ENCODE measurements around the gene CDH24.

Gene CDH24

GRCh38 chr14:23062002-23062401 lies 4.7 kb upstream of the CDH24 start:
- H3F3A ChIP-seq (ENCODE audit: insufficient read depth, low read length): no peaks in the 10 kb centered on the region
- peaks cover 10% of the 10 kb centered on the region for H3K4me1 ChIP-seq (ENCODE audit: insufficient read depth, low read length, severe bottlenecking)
- H3K9me3 ChIP-seq (ENCODE audit: low read length): no peaks in the 10 kb centered on the region
- H3K4me3 ChIP-seq (ENCODE audit: low read depth, low read length, poor library complexity, severe bottlenecking): no peak overlapping the region
- peaks cover 83% of the 10 kb centered on the region for H3K36me3 ChIP-seq (ENCODE audit: insufficient read depth, low read length)
- no peak overlapping the region for H3K9ac ChIP-seq (ENCODE audit: low read length)
- H3K27me3 ChIP-seq (ENCODE audit: insufficient read depth, low read length): no peaks in the 10 kb centered on the region
- no peaks in the 10 kb centered on the region for H3K9me2 ChIP-seq (ENCODE audit: low read depth, low read length)
- H3K27ac ChIP-seq (ENCODE audit: low read depth, low read length, poor library complexity, severe bottlenecking): no peak overlapping the region
- H2AFZ ChIP-seq (ENCODE audit: low read length): no peak overlapping the region
- TF ChIP-seq EZH2 (IDR thresholded peaks at IDR 0.05; ENCODE audit: borderline replicate concordance, low read length): no peak
- TF ChIP-seq, protein P1, sequence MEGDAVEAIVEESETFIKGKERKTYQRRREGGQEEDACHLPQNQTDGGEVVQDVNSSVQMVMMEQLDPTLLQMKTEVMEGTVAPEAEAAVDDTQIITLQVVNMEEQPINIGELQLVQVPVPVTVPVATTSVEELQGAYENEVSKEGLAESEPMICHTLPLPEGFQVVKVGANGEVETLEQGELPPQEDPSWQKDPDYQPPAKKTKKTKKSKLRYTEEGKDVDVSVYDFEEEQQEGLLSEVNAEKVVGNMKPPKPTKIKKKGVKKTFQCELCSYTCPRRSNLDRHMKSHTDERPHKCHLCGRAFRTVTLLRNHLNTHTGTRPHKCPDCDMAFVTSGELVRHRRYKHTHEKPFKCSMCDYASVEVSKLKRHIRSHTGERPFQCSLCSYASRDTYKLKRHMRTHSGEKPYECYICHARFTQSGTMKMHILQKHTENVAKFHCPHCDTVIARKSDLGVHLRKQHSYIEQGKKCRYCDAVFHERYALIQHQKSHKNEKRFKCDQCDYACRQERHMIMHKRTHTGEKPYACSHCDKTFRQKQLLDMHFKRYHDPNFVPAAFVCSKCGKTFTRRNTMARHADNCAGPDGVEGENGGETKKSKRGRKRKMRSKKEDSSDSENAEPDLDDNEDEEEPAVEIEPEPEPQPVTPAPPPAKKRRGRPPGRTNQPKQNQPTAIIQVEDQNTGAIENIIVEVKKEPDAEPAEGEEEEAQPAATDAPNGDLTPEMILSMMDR (IDR thresholded peaks at IDR 0.05; ENCODE audit: low read length): no peak
- H4K20me1 ChIP-seq (ENCODE audit: insufficient read depth, low read length): no peaks in the 10 kb centered on the region
- no peaks in the 10 kb centered on the region for H3K79me2 ChIP-seq (ENCODE audit: insufficient read depth, low read length)
- H3K4me2 ChIP-seq (ENCODE audit: low read length): no peak overlapping the region

DNA sequence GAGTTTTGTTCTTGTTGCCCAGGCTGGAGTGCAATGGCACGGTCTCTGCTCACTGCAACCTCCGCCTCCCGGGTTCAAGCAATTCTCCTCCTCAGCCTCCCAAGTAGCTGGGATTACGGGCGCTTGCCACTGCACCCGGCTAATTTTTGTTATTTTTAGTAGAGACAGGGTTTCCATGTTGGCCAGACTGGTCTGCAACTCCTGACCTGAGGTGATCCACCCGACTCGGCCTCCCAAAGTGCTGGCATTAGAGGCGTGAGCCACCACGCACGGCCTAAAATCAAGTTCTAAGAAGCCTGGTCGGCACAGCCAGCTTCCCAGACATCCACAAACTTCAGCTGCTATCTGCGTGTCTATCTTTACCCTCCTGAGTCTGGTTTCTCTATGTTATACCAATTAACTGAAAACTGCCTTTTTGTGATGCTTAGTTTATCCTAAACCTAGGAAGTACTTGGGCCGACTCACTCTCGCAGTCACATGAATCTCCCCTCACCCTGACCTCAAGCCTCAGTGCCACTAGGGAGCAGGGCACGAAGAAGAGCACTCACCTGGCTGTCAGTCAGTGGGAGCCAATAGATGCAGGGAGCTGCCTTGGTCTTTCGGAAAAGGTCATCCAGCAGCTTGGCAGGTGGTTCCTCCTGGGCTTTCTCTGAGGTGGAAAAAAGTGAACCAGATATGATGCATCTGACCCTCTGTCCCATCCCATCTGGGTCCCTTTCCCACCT lies 3.4 kb upstream of the CDH24 start:
- Histone ChIP-seq H3K4me3 (ENCODE audit: low read depth, low read length, poor library complexity, severe bottlenecking) (no peak overlapping the region), H3K9me2 (ENCODE audit: low read depth, low read length) (no peaks in the 10 kb centered on the region), H3F3A (ENCODE audit: insufficient read depth, low read length) (no peaks in the 10 kb centered on the region), H3K79me2 (ENCODE audit: insufficient read depth, low read length) (no peaks in the 10 kb centered on the region), H3K36me3 (ENCODE audit: insufficient read depth, low read length) (peaks cover 71% of the 10 kb centered on the region), H3K27ac (ENCODE audit: low read depth, low read length, poor library complexity, severe bottlenecking) (no peak overlapping the region), H2AFZ (ENCODE audit: low read length) (no peak overlapping the region), H3K4me2 (ENCODE audit: low read length) (no peak overlapping the region), H3K27me3 (ENCODE audit: insufficient read depth, low read length) (no peaks in the 10 kb centered on the region), H3K9me3 (ENCODE audit: low read length) (no peaks in the 10 kb centered on the region), H4K20me1 (ENCODE audit: insufficient read depth, low read length) (no peaks in the 10 kb centered on the region), H3K9ac (ENCODE audit: low read length) (no peak overlapping the region), H3K4me1 (ENCODE audit: insufficient read depth, low read length, severe bottlenecking) (peaks cover 18% of the 10 kb centered on the region)
- TF ChIP-seq, protein P1 (IDR thresholded peaks at IDR 0.05; ENCODE audit: low read length): no peak

DNA sequence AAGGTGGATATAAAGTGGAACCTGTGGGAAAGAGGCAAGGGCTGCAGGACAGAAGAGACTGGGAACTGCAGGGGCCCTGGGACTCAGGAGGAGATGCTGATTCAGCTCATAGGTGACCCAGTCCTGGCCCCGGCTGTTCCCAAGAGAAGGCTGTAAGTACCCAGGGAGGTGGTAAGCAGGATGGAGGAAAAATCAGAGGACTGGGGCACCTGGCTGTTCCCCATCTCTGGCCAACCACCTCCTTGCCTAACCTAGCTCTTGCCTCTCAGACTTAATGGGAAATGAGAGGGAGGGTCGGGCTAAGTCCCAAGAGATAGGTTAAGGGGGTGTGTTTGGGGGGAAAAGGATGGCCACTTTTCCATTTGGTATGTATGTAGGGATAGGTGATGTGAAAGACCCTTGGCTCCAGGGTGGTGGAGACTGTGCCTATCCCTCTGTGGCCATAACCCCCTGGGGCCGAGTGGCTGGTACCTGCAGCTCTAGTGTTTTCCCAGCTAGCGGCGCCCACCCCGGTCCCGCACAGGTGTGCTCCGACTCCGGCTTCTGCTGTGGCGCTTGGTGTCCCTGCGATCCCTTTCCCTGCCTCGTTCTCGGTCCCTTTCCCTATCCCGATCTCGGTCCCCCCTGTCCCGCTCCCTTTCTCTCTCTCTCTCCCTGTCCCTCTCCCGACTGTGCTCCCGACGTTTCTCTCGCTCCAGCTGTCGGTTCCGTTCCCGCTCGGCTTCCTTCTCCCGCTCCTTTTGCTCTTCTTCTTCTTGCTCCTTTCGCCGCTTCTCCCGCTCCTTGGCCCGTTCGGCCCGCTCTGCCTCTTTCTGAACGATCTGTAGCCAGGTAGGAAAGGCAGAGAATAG lies 1.6 kb upstream of the CDH24 start:
- no peaks in the 10 kb centered on the region for H4K20me1 ChIP-seq (ENCODE audit: insufficient read depth, low read length)
- TF ChIP-seq, protein P1 (IDR thresholded peaks at IDR 0.05; ENCODE audit: low read length): no peak
- no peak for TF ChIP-seq EZH2 (IDR thresholded peaks at IDR 0.05; ENCODE audit: borderline replicate concordance, low read length)
- no peaks in the 10 kb centered on the region for H3K9me2 ChIP-seq (ENCODE audit: low read depth, low read length)
- peaks cover 18% of the 10 kb centered on the region for H3K4me1 ChIP-seq (ENCODE audit: insufficient read depth, low read length, severe bottlenecking)
- no peak overlapping the region for H3K9ac ChIP-seq (ENCODE audit: low read length)
- H3K36me3 ChIP-seq (ENCODE audit: insufficient read depth, low read length): peaks cover 53% of the 10 kb centered on the region
- no peak overlapping the region for H3K27ac ChIP-seq (ENCODE audit: low read depth, low read length, poor library complexity, severe bottlenecking)
- H3K27me3 ChIP-seq (ENCODE audit: insufficient read depth, low read length): no peaks in the 10 kb centered on the region
- H3K9me3 ChIP-seq (ENCODE audit: low read length): no peaks in the 10 kb centered on the region
- H3K79me2 ChIP-seq (ENCODE audit: insufficient read depth, low read length): no peaks in the 10 kb centered on the region
- no peak overlapping the region for H3K4me2 ChIP-seq (ENCODE audit: low read length)
- no peaks in the 10 kb centered on the region for H3F3A ChIP-seq (ENCODE audit: insufficient read depth, low read length)
- no peak overlapping the region for H2AFZ ChIP-seq (ENCODE audit: low read length)
- H3K4me3 ChIP-seq (ENCODE audit: low read depth, low read length, poor library complexity, severe bottlenecking): no peak overlapping the region
